Endothelial cell of umbilical vein (primary cell): ENCODE results near the gene MMRN2.

ENCODE experiments used
- CTCF ChIP-seq, 2 donors: IDR thresholded peaks; 1 replicate in 1 of 2; 2 replicates in 1 of 2; pipeline ENCODE4 v1.5.1; 2011; ENCODE audit warnings: low read length in 2 of 2, mild to moderate bottlenecking in 2 of 2, moderate library complexity in 2 of 2, control low read depth in 1 of 2, inconsistent platforms in 1 of 2, low read depth in 1 of 2; ENCODE audit not compliant: insufficient read depth in 1 of 2; ENCODE audit errors: extremely low read depth in 1 of 2
- GATA2 ChIP-seq: IDR thresholded peaks from 2 replicates; pipeline ENCODE4 v1.7.0; 2011; ENCODE audit warnings: low read depth, mild to moderate bottlenecking, moderate library complexity, mixed read lengths, low read length; ENCODE audit not compliant: insufficient read length, insufficient read depth
- POLR2A ChIP-seq: IDR thresholded peaks from 2 replicates; pipeline ENCODE4 v1.6.1; 2012; ENCODE audit warnings: low read depth, mild to moderate bottlenecking, control low read depth, low read length
- POLR2AphosphoS5 ChIP-seq: IDR thresholded peaks from 2 replicates; pipeline ENCODE4 v1.6.1; 2012; ENCODE audit warnings: low read depth, mild to moderate bottlenecking, control low read depth, low read length, moderate library complexity; ENCODE audit not compliant: insufficient read depth

GRCh38 chr10:86954681-86955500, 2.5 kb downstream of the MMRN2 start:
- TF ChIP-seq CTCF (IDR thresholded peaks at IDR 0.05; ENCODE audit: extremely low read depth in 1 of 2, insufficient read depth in 1 of 2, low read depth in 1 of 2, low read length in 2 of 2) (no peak), POLR2A (no peak), GATA2 (no peak), POLR2AphosphoS5 (no peak)
